Measurements from ENCODE around the gene RINT1.

The RINT1 gene

GRCh38 chr7:105580022-105580740 is 48.2 kb downstream of the RINT1 start:
- TF ChIP-seq CSDC2 (CRISPR knock-in tag; IDR thresholded peaks at IDR 0.05), result no peak
- ATAC-seq, result no peak

DNA sequence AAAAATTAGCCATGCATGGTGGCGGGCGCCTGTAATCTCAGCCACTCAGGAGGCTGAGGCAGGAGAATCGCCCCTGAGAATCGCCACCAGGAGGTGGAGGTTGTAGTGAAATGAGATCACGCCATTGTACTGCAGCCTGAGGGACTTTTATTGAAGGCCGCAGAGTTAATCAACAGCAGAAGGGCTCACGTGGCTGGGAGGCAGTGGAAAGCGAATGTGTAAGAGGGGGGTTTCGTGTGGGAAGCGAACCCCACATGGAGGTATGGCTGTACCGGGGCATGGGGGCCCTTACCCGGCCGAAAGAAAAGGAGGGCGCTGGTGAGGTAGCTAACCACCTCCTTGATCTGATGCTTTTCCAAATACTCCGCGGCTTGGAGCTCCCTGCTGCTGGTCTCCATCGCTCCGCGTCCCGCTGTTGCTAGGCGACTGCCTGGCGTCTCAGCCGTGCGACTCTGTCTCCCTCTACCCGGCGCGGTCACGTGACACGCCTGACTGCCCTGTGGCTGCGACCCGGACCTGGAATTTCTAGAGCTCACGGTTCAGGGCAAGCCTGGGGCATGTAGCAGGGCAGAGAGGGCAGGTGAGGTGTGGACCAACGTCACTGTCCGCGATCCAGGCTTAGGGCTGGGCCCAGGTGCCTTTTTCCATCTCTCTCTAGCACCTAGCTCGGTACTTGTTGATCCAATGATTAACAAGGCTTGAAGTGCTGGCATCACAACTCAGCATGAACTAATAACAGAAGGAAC is 49.2 kb downstream of the RINT1 start, which contains the start of gene EFCAB10:
EFCAB10 (minus strand) TSS at position 428 of the 746 bp plus-strand sequence; CDS start at position 398, 30 bp downstream.
- peak; percentile 96 for ATAC-seq
- no peak for TF ChIP-seq ESRRG (CRISPR knock-in tag; IDR thresholded peaks at IDR 0.05)
- TF ChIP-seq ZFP3 (CRISPR knock-in tag; IDR thresholded peaks at IDR 0.05), result 0 out of 2 replicates have a peak, but pooled peaks have one; percentile 20
- TF ChIP-seq, protein P1, sequence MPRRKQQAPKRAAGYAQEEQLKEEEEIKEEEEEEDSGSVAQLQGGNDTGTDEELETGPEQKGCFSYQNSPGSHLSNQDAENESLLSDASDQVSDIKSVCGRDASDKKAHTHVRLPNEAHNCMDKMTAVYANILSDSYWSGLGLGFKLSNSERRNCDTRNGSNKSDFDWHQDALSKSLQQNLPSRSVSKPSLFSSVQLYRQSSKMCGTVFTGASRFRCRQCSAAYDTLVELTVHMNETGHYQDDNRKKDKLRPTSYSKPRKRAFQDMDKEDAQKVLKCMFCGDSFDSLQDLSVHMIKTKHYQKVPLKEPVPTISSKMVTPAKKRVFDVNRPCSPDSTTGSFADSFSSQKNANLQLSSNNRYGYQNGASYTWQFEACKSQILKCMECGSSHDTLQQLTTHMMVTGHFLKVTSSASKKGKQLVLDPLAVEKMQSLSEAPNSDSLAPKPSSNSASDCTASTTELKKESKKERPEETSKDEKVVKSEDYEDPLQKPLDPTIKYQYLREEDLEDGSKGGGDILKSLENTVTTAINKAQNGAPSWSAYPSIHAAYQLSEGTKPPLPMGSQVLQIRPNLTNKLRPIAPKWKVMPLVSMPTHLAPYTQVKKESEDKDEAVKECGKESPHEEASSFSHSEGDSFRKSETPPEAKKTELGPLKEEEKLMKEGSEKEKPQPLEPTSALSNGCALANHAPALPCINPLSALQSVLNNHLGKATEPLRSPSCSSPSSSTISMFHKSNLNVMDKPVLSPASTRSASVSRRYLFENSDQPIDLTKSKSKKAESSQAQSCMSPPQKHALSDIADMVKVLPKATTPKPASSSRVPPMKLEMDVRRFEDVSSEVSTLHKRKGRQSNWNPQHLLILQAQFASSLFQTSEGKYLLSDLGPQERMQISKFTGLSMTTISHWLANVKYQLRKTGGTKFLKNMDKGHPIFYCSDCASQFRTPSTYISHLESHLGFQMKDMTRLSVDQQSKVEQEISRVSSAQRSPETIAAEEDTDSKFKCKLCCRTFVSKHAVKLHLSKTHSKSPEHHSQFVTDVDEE (CRISPR knock-in tag; IDR thresholded peaks at IDR 0.05), result peak; percentile 49; the same call in 1 of the 2 replicates
- TF ChIP-seq CSDC2 (CRISPR knock-in tag; IDR thresholded peaks at IDR 0.05), result 0 out of 2 replicates have a peak, but pooled peaks have one; percentile 39
- peak; percentile 62; the same call in 1 of the 2 replicates for TF ChIP-seq SNAI2 (CRISPR knock-in tag; IDR thresholded peaks at IDR 0.05)
- TF ChIP-seq, protein P2, sequence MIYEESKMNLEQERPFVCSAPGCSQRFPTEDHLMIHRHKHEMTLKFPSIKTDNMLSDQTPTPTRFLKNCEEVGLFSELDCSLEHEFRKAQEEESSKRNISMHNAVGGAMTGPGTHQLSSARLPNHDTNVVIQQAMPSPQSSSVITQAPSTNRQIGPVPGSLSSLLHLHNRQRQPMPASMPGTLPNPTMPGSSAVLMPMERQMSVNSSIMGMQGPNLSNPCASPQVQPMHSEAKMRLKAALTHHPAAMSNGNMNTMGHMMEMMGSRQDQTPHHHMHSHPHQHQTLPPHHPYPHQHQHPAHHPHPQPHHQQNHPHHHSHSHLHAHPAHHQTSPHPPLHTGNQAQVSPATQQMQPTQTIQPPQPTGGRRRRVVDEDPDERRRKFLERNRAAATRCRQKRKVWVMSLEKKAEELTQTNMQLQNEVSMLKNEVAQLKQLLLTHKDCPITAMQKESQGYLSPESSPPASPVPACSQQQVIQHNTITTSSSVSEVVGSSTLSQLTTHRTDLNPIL (CRISPR knock-in tag; IDR thresholded peaks at IDR 0.05; ENCODE audit: low read depth), result no peak
- TF ChIP-seq, protein P3, sequence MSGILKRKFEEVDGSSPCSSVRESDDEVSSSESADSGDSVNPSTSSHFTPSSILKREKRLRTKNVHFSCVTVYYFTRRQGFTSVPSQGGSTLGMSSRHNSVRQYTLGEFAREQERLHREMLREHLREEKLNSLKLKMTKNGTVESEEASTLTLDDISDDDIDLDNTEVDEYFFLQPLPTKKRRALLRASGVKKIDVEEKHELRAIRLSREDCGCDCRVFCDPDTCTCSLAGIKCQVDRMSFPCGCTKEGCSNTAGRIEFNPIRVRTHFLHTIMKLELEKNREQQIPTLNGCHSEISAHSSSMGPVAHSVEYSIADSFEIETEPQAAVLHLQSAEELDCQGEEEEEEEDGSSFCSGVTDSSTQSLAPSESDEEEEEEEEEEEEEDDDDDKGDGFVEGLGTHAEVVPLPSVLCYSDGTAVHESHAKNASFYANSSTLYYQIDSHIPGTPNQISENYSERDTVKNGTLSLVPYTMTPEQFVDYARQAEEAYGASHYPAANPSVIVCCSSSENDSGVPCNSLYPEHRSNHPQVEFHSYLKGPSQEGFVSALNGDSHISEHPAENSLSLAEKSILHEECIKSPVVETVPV (CRISPR knock-in tag; IDR thresholded peaks at IDR 0.05), result no peak

GRCh38 chr7:105583061-105583460 is 51.1 kb downstream of the RINT1 start:
- no peak for ATAC-seq
- no peak for TF ChIP-seq ZFP30 (CRISPR knock-in tag; IDR thresholded peaks at IDR 0.05)
- TF ChIP-seq TCF4 (CRISPR knock-in tag; IDR thresholded peaks at IDR 0.05; ENCODE audit: borderline replicate concordance), result no peak
- no peak for TF ChIP-seq ISL1 (CRISPR knock-in tag; IDR thresholded peaks at IDR 0.05)
- TF ChIP-seq POU6F1 (CRISPR knock-in tag; IDR thresholded peaks at IDR 0.05; ENCODE audit: borderline replicate concordance, low read depth), result no peak
- TF ChIP-seq, protein P3 (CRISPR knock-in tag; IDR thresholded peaks at IDR 0.05), result no peak
- TF ChIP-seq TOX (CRISPR knock-in tag; IDR thresholded peaks at IDR 0.05; ENCODE audit: borderline replicate concordance), result no peak
- no peak for TF ChIP-seq RARB (CRISPR knock-in tag; IDR thresholded peaks at IDR 0.05)
- TF ChIP-seq, protein P1 (CRISPR knock-in tag; IDR thresholded peaks at IDR 0.05), result no peak
- no peak for TF ChIP-seq GLIS3 (CRISPR knock-in tag; IDR thresholded peaks at IDR 0.05)
- no peak for TF ChIP-seq ZNF8 (CRISPR knock-in tag; IDR thresholded peaks at IDR 0.05)
- no peak for TF ChIP-seq ESRRG (CRISPR knock-in tag; IDR thresholded peaks at IDR 0.05)
- no peak for TF ChIP-seq BACH2 (CRISPR knock-in tag; IDR thresholded peaks at IDR 0.05; ENCODE audit: borderline replicate concordance)
- TF ChIP-seq ZNF565 (CRISPR knock-in tag; conservative IDR thresholded peaks at IDR 0.05; ENCODE audit: low read depth), result no peak
- TF ChIP-seq, protein P2 (CRISPR knock-in tag; IDR thresholded peaks at IDR 0.05; ENCODE audit: low read depth), result no peak
- no peak for TF ChIP-seq SNAI2 (CRISPR knock-in tag; IDR thresholded peaks at IDR 0.05)
- no peak for TF ChIP-seq ZC3H10 (CRISPR knock-in tag; IDR thresholded peaks at IDR 0.05)

Data from SK-N-SH treated with all-trans-retinoic acid at 6 μM for 48 hours (cell line).